Kidney epithelial cell (primary cell): Measurements from ENCODE around the gene AKAP13. TPM values are rescaled to one million over a fixed set of nuclear protein-coding genes. Genes with fewer than 3 reads are reported as not detected.

Experiments
- DNase-seq: peaks from one replicate; pipeline ENCODE4 v3.0.0-alpha.2; 2010; ENCODE audit warnings: low read depth
- H3K27me3 ChIP-seq: 2 replicates; pipeline ENCODE4 v1.6.0; 2011; ENCODE audit warnings: low read length; ENCODE audit not compliant: control insufficient read depth, insufficient read depth
- H3K36me3 ChIP-seq: 2 replicates; pipeline ENCODE4 v1.5.1; 2011; ENCODE audit warnings: low read length; ENCODE audit not compliant: control insufficient read depth, insufficient read depth
- H3K4me3 ChIP-seq: 2 replicates; pipeline ENCODE4 v1.5.1; 2011; ENCODE audit warnings: low read depth, mild to moderate bottlenecking, control low read depth, low read length
- total RNA-seq: library from RNA; depleted of rRNA; stranded (reverse); fragments of >200 nt; gene quantifications from 2 replicates; pipeline ENCODE4 v1.2.3, GENCODE V29; 2015
- TF ChIP-seq, protein P1 (sequence below): IDR thresholded peaks from 2 replicates; pipeline ENCODE4 v1.5.1; 2011; ENCODE audit warnings: mild to moderate bottlenecking, moderate library complexity, low read length, control low read depth, inconsistent platforms; ENCODE audit not compliant: insufficient read depth, poor library complexity, severe bottlenecking

The AKAP13 gene
- total RNA-seq, 1 donor from 2014 or later = 54.0 TPM

DNA sequence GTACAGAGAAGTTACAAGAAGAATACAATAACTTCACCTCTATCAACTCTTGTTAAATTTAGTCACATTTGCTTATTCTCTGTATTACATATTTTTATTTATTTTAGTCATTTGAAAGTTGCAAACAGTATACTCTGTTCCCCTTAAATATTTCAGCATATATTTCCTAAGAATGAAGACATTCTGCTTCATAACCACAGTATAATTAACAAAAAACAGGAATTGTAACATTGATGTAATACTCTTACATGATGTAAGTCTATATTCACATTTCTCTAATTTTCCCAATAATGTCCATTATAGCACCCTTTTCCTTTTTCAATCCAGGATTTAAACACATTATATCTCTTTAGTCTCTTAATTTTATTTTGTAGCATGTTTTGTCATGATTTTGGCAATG is 112.0 kb downstream of the AKAP13 start:
- Histone ChIP-seq H3K27me3 (no peaks in the 10 kb centered on the region), H3K36me3 (no peaks in the 10 kb centered on the region), H3K4me3 (no peak overlapping the region)
- TF ChIP-seq, protein P1, sequence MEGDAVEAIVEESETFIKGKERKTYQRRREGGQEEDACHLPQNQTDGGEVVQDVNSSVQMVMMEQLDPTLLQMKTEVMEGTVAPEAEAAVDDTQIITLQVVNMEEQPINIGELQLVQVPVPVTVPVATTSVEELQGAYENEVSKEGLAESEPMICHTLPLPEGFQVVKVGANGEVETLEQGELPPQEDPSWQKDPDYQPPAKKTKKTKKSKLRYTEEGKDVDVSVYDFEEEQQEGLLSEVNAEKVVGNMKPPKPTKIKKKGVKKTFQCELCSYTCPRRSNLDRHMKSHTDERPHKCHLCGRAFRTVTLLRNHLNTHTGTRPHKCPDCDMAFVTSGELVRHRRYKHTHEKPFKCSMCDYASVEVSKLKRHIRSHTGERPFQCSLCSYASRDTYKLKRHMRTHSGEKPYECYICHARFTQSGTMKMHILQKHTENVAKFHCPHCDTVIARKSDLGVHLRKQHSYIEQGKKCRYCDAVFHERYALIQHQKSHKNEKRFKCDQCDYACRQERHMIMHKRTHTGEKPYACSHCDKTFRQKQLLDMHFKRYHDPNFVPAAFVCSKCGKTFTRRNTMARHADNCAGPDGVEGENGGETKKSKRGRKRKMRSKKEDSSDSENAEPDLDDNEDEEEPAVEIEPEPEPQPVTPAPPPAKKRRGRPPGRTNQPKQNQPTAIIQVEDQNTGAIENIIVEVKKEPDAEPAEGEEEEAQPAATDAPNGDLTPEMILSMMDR = no peak
- no peak for DNase-seq

DNA sequence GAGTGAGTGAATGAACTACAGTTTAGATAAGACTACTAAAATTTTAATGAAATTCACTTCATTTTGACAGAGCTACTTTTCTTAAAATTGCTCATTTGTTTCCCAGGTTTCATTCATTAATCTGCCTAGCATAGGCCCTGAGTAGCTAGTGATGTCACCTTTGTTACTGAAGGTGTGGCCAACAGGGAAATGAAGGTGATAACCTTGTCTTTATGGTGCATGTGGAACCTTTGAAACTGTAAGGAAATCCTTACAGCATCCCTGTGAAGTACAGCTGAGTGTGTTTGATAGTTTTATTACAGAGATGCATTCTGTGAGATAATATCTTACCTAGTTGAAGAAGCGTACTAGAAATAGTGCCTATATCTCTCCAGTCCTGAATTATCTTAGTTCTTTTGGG is 112.9 kb downstream of the AKAP13 start:
- TF ChIP-seq, protein P1 = no peak
- Histone ChIP-seq H3K4me3 (no peak overlapping the region), H3K36me3 (no peaks in the 10 kb centered on the region), H3K27me3 (no peaks in the 10 kb centered on the region)
- no peak for DNase-seq

DNA sequence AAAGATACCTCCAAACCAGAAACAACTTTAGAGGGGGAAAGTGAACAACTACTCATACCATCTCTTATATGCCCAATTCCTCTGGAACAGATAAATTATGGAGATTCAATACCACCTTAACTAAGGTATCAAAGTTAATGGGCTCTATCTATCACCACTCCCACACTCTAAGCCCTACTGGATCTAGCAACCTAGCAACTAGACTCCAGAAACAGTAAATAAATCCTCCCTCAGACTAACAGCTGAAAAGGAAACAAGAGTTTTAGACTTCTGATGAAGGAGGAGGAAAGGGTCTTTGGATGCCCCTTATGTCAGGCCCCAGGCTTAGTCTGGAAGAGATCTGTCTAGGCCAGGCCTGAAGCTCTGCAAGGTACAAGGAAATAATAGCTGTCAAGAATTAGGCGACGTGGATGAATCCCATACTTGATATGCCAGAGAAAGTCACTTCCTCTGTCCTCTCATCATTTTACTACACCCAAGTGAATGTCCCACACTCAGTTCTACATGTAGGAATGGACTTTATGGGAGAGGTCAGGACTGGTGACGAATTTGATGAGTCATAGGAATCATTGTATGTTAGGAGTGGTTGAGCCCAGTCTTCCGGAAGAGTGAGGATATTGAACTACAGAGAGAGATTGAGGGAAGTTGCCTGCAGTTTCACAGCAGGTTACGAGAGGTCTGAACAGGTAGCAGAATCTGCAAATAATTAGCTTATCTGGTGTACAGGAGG is 113.8 kb downstream of the AKAP13 start:
- TF ChIP-seq, protein P1 = no peak
- peak; percentile 95 for DNase-seq
- Histone ChIP-seq H3K4me3 (no peak overlapping the region), H3K36me3 (no peaks in the 10 kb centered on the region), H3K27me3 (no peaks in the 10 kb centered on the region)

DNA sequence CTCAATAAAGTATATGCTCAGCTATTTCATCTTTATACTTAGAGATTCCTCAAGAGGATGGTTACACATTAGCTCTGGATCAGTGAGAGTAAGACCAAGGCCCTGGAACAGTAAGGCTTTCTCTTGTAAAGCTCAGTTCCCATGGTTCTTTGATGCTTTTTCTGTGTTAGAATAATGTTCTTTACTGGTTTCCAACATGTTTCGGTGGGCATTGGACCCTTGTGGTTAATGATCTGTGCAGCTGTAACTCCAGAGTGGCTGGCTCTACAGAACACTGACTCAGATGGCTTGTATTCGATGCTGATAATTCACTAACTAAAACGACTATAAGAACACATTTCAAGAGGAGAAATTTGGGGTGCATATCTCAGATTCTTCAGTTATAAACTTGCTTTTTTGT is 114.7 kb downstream of the AKAP13 start:
- peak; percentile 59 for DNase-seq
- TF ChIP-seq, protein P1 = no peak
- Histone ChIP-seq H3K4me3 (no peak overlapping the region), H3K27me3 (no peaks in the 10 kb centered on the region), H3K36me3 (no peaks in the 10 kb centered on the region)

DNA sequence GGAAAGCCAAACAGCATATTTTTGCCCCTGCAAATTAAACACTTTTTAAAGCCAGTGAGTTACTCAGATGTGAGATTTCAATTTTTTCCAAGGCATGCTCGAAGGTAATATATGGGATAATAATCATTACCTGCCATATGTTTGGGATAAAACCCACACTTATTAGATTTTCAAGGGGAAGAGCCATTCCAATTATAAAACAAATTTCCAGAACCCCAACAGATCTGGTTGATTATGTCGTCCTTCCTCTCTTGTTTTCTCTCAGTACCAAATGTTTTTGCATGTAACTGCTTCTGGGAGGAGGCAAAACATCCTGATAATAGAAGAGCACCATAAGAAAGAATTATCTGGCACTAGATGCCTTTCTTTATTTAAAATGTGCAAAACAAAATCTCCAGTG is 115.1 kb downstream of the AKAP13 start:
- Histone ChIP-seq H3K36me3 (no peaks in the 10 kb centered on the region), H3K4me3 (no peak overlapping the region), H3K27me3 (no peaks in the 10 kb centered on the region)
- TF ChIP-seq, protein P1 = no peak
- no peak for DNase-seq

DNA sequence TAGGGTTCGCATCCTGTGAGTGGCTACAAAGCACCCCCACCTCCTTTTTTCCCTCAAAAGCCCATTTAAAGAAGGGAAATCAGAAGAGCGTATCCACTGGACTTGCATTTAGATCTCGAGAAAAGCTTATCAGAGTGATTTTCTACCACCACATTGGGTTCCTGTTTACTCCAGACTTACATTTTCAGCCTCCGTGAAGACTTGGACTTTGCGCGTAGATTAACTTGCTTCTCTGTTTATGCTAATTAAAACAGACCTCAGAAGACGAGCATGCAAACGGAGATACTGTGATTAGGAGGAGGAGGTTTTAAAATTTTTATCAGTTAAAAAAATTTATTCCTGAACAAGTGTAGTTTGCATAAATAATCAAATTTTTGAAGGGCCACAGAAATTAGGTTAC is 115.7 kb downstream of the AKAP13 start:
- Histone ChIP-seq H3K27me3 (no peaks in the 10 kb centered on the region), H3K36me3 (no peaks in the 10 kb centered on the region), H3K4me3 (no peak overlapping the region)
- TF ChIP-seq, protein P1 = no peak
- DNase-seq = no peak
